IMR-90 (cell line): ENCODE results near the gene CCDC171.

Source experiments
- BHLHE40 ChIP-seq: fragments of 150-350 bp; IDR thresholded peaks from 2 replicates; pipeline ENCODE4 v1.6.1; 2016; ENCODE audit warnings: mild to moderate bottlenecking, low read depth, low read length
- CEBPB ChIP-seq: IDR thresholded peaks from 2 replicates; pipeline ENCODE4 v1.6.1; 2012; ENCODE audit warnings: low read depth, low read length, improper control_type of control experiment
- CHD1 ChIP-seq: IDR thresholded peaks from 2 replicates; pipeline ENCODE4 v1.6.1; 2012; ENCODE audit warnings: low read depth, low read length, improper control_type of control experiment
- CTCF ChIP-seq: conservative IDR thresholded peaks from 2 replicates; pipeline ENCODE4 v1.5.1; 2012; ENCODE audit warnings: mild to moderate bottlenecking, low read depth, low read length, improper control_type of control experiment
- FOS ChIP-seq: fragments of 150-350 bp; IDR thresholded peaks from 2 replicates; pipeline ENCODE4 v1.6.1; 2016; ENCODE audit warnings: low read depth, low read length
- MAFK ChIP-seq: IDR thresholded peaks from 2 replicates; pipeline ENCODE4 v1.6.1; 2012; ENCODE audit warnings: low read depth, low read length, improper control_type of control experiment
- NFE2L2 ChIP-seq: fragments of 150-350 bp; IDR thresholded peaks from 2 replicates; pipeline ENCODE4 v1.6.1; 2016; ENCODE audit warnings: low read depth, mild to moderate bottlenecking, low read length
- POLR2A ChIP-seq: IDR thresholded peaks from 2 replicates; pipeline ENCODE4 v1.6.1; 2012; ENCODE audit warnings: mild to moderate bottlenecking, low read depth, low read length
- RAD21 ChIP-seq: IDR thresholded peaks from 2 replicates; pipeline ENCODE4 v1.6.1; 2012; ENCODE audit warnings: low read length, improper control_type of control experiment
- RFX5 ChIP-seq: IDR thresholded peaks from 2 replicates; pipeline ENCODE4 v1.8.0; 2012; ENCODE audit warnings: low read depth, mild to moderate bottlenecking, low read length, moderate library complexity
- USF2 ChIP-seq: fragments of 150-350 bp; IDR thresholded peaks from 2 replicates; pipeline ENCODE4 v1.6.1; 2017; ENCODE audit warnings: mild to moderate bottlenecking, antibody characterized with exemption, low read length, low read depth

- TF ChIP-seq CTCF (no peak), USF2 (no peak), POLR2A (no peak), CHD1 (no peak), RAD21 (no peak), NFE2L2 (no peak), BHLHE40 (no peak), FOS (no peak), CEBPB (no peak), RFX5 (no peak), MAFK (no peak)
These were observed 65.9 kb downstream of the CCDC171 start for GRCh38 chr9:15618540-15619331.
